ENCODE data around the gene EIF2D.

- TF ChIP-seq, protein P1, sequence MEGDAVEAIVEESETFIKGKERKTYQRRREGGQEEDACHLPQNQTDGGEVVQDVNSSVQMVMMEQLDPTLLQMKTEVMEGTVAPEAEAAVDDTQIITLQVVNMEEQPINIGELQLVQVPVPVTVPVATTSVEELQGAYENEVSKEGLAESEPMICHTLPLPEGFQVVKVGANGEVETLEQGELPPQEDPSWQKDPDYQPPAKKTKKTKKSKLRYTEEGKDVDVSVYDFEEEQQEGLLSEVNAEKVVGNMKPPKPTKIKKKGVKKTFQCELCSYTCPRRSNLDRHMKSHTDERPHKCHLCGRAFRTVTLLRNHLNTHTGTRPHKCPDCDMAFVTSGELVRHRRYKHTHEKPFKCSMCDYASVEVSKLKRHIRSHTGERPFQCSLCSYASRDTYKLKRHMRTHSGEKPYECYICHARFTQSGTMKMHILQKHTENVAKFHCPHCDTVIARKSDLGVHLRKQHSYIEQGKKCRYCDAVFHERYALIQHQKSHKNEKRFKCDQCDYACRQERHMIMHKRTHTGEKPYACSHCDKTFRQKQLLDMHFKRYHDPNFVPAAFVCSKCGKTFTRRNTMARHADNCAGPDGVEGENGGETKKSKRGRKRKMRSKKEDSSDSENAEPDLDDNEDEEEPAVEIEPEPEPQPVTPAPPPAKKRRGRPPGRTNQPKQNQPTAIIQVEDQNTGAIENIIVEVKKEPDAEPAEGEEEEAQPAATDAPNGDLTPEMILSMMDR (IDR thresholded peaks at IDR 0.05; ENCODE audit: borderline replicate concordance, extremely low read depth, low read length, poor library complexity, severe bottlenecking) = no peak
- no peak for TF ChIP-seq EZH2 (IDR thresholded peaks at IDR 0.05; ENCODE audit: borderline replicate concordance, low read depth, low read length, severe bottlenecking)
Observed at GRCh38 chr1:206651014-206651413, 38.7 kb upstream of the EIF2D start.

All from DND-41 (cell line).